Omental fat pad (tissue), 4 donors: ENCODE data around the gene EDN3. TPM values are rescaled to one million over a fixed set of nuclear protein-coding genes. Genes with fewer than 3 reads are reported as not detected.

ENCODE experiments used
- ATAC-seq: fragments of 150-250 bp; one replicate; pipeline ENCODE4 v1.9.1; 2016; ENCODE audit warnings: mild to moderate bottlenecking, moderate library complexity; ENCODE audit not compliant: low FRiP score
- DNase-seq: peaks from one replicate; pipeline ENCODE4 v3.0.0-alpha.2; 2019; ENCODE audit warnings: low spot score
- total RNA-seq, 4 donors: library from RNA; depleted of rRNA; stranded (reverse); fragments of >200 nt; gene quantifications; one replicate each; pipeline ENCODE4 v1.1.0, GENCODE V29; 2016
- TF ChIP-seq, protein P1 (sequence below), 3 donors: fragments of 450-650 bp; IDR thresholded peaks; one replicate each; pipeline ENCODE4 v1.5.1; 2016 to 2017; ENCODE audit warnings: antibody characterized with exemption in 3 of 3, mild to moderate bottlenecking in 3 of 3, moderate library complexity in 2 of 3

The EDN3 gene
- total RNA-seq, 4 donors from 2014 or later, result not detected

DNA sequence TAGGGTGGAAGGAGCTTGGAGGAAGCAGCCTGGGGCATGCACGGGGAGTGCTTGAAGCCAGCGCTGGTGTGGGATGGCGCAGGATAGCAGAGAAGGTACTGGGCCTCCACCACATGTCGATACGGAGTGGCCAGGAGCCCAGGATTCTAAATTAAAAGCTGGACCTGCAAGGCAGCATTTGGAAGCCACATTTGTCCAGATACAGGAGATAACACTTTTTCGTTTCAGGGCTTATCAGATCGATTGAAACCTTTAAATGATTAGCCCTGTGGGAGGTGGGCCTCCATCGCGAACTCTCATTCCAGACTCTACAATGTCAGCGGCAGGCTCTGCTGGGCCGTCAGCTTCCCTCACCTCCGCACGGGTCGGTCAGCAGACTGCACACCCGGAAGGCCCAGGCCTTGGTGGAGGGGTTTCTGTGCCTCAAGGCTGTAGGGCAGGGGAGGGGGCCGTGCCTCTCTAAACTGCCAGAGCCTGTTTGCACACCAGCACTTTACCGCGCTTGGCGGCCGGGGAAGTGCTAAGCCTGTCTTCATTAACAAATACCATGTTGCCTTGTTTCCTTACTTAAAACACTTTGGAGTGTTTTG is 17.9 kb downstream of the EDN3 start:
- DNase-seq (no peak), ATAC-seq (no peak)
- TF ChIP-seq, protein P1, sequence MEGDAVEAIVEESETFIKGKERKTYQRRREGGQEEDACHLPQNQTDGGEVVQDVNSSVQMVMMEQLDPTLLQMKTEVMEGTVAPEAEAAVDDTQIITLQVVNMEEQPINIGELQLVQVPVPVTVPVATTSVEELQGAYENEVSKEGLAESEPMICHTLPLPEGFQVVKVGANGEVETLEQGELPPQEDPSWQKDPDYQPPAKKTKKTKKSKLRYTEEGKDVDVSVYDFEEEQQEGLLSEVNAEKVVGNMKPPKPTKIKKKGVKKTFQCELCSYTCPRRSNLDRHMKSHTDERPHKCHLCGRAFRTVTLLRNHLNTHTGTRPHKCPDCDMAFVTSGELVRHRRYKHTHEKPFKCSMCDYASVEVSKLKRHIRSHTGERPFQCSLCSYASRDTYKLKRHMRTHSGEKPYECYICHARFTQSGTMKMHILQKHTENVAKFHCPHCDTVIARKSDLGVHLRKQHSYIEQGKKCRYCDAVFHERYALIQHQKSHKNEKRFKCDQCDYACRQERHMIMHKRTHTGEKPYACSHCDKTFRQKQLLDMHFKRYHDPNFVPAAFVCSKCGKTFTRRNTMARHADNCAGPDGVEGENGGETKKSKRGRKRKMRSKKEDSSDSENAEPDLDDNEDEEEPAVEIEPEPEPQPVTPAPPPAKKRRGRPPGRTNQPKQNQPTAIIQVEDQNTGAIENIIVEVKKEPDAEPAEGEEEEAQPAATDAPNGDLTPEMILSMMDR (IDR thresholded peaks at IDR 0.05), result no peak

DNA sequence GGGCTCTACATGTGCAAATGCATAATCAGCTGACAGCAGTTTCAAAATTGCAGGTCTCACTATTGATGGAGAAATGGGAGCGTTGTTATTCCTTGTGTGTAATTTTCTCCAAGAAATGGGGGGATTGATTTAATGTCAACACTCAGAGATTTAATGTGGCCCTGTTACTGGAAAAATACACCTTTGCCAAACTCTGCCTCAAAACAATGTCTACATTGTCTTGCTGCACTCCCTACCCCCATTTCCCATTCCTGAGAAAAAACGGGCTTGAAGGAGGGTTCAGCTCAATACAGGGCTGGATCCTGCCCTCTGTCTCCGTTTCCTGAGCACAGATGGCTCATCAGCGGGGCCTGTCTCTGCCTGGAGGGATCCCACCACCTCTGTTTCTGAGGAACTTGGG is 18.4 kb downstream of the EDN3 start:
- DNase-seq, result no peak
- TF ChIP-seq, protein P1 (IDR thresholded peaks at IDR 0.05), result no peak
- ATAC-seq, result no peak

DNA sequence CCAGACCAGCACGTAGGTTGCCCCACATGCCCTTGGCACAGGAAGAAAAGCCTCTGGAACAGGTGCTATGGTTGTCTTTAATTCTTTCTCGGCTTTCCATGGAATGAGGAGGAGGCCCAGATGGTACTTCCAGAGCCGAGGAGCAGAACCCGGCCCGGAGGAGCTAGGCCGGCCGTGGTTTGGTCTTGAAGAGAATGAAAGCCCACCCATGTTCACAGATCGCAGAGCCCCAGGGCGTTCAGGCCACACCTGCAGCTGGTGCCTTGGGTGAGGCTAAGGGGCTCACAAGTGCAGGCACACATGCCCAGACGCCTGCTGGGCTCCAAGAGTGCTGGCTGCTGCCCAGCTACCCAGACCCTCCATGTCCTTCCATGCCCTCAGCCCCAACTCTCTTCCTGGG is 20.0 kb downstream of the EDN3 start:
- DNase-seq (no peak), ATAC-seq (no peak)
- TF ChIP-seq, protein P1 (IDR thresholded peaks at IDR 0.05), result no peak

DNA sequence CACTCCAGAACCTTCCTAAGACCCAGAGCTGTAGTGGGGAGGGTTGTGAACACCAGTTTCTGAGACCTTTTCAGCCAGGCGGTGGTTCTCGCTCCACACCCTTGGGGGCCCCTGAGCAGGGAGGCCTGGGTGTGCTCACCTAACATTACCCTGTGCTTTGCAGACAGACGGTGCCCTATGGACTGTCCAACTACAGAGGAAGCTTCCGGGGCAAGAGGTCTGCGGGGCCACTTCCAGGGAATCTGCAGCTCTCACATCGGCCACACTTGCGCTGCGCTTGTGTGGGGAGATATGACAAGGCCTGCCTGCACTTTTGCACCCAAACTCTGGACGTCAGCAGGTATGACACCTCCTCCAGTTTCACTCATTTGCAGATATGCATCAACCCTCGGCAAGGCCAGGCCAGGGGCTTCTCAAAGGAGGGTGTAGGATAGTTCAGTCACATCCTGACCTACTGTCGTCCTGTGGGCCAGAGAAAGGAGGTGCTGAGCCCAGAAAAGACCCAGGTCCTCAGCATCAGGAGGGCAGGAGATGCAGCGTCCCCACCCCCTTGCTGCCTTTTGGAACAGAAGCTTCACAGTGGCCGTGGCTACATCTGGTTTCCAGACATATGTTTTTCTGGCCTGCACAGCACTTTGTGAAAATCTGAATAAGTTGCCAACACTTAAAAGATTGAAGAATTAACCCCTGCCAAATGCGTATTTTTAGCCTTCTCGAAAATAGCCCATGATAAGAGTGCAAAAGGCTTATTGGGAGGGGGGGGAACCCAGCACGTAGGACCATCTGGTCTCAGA is 20.6 kb downstream of the EDN3 start:
- no peak for DNase-seq
- TF ChIP-seq, protein P1 (IDR thresholded peaks at IDR 0.05), result no peak
- no peak for ATAC-seq

DNA sequence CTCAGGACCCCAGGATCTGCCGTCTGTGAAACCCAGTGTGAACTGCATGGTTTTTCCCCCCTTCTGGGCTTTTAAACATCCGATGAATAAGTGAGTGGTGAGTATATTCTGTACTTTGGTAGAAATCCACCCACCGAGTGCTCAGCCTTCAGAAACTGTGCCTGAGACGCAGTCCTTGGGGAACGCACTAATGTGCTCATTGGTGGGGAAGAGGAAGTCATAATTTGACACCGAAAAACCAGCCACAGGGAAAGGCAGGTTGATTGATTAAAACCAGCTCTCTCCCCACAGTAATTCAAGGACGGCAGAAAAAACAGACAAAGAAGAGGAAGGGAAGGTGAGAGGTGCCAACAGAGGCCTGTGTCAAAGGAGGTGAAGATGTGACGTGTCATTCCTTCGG is 21.7 kb downstream of the EDN3 start:
- TF ChIP-seq, protein P1 (IDR thresholded peaks at IDR 0.05), result no peak
- DNase-seq (no peak), ATAC-seq (no peak)

DNA sequence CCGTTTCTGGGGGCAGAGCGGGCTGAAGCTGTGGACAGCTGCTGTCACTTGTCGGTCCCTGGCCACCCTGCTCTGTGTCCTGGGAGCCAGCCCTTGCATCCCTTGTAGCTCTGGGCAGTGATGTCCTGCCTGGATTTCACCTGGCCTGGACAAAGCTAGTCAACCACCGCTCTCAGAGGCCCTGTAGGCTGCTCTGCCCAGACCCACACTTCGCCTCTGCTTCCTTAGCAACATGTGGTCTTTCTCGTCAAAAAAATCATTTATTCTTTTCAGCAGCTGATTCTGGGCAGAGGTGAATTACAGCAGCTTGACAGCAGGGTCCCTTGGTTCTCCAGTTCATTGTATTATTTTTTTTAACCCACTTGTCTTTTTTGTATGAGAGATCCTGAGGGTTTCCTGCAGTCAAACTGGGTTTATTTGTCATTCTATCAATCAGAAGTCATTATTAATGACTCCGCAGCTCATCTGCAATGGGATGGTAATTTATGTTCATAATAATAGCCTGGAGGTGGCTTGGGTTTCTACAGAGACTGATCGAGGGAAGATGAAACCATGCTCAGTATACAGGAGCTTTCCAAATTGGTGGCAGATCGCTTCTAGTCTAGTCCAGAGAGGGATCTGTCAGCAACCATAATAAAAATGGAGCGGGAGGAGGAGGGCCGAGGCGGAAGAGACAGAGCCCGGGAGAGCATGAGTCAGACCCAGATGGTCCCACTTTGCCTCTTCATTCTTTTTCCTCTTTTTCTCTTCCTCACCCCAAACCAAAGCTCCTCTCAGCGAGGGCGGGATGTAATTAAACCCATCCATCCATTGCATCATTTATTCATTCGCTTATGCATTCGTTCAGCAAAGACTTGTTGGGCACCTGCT is 22.4 kb downstream of the EDN3 start:
- ATAC-seq, result no peak
- no peak for DNase-seq
- TF ChIP-seq, protein P1 (IDR thresholded peaks at IDR 0.05), result no peak
